T-helper 2 cell treated with Interferon-gamma antibody and Interleukin-4, amounts not matched to agents 100 ng/mL and 5 ng/mL, for 36 hours (primary cell): ENCODE results near the gene ZBTB7B. TPM values are rescaled to one million over a fixed set of nuclear protein-coding genes. Genes with fewer than 3 reads are reported as not detected.

Source experiments
- intact Hi-C: fragments of 100-400 bp; cut with micrococcal nuclease; formaldehyde crosslinking; loops from one replicate; pipeline ENCODE4 v1.15.1; 2023
- total RNA-seq: library from RNA; stranded (reverse); gene quantifications from 2 replicates; pipeline ENCODE4 v1.2.3, GENCODE V29; 2022

Gene ZBTB7B
- total RNA-seq, 1 donor from 2014 or later: 129 TPM

- intact Hi-C loops: no loop called here
These were observed 10.4 kb downstream of the ZBTB7B start for GRCh38 chr1:155012776-155013602.

- intact Hi-C loops: no loop called here
These were observed 11.0 kb downstream of the ZBTB7B start for GRCh38 chr1:155013632-155014031.

- intact Hi-C loops: no loop called here
These were observed 12.3 kb downstream of the ZBTB7B start for GRCh38 chr1:155014709-155015508.

GRCh38 chr1:155015527-155016230, 13.1 kb downstream of the ZBTB7B start:
- intact Hi-C loops: loop anchor here (2.0 kb wide), 2 partner anchors 33 to 55 kb away; partner anchors contain the start of genes FLAD1 and PYGO2

GRCh38 chr1:155016231-155016831, 13.7 kb downstream of the ZBTB7B start:
- intact Hi-C loops: loop anchor here (2.0 kb wide), 2 partner anchors 34 to 56 kb away; partner anchors contain the start of genes FLAD1 and PYGO2

GRCh38 chr1:155017041-155017945, 14.7 kb downstream of the ZBTB7B start:
- intact Hi-C loops: loop anchor here (1.0 to 2.0 kb wide), 3 partner anchors 18 to 56 kb away; partner anchors contain the start of genes FLAD1 and PYGO2

GRCh38 chr1:155017946-155018316, 15.3 kb downstream of the ZBTB7B start:
- intact Hi-C loops: loop anchor here (1.0 to 2.0 kb wide), 3 partner anchors 19 to 57 kb away; partner anchors contain the start of genes FLAD1 and PYGO2

GRCh38 chr1:155018617-155019348, 16.2 kb downstream of the ZBTB7B start:
- intact Hi-C loops: no loop called here

- intact Hi-C loops: no loop called here
These were observed 17.0 kb downstream of the ZBTB7B start for GRCh38 chr1:155019377-155020245.

- intact Hi-C loops: no loop called here
These were observed 19.7 kb downstream of the ZBTB7B start for GRCh38 chr1:155022136-155022926.

- intact Hi-C loops: no loop called here
These were observed 20.3 kb downstream of the ZBTB7B start for GRCh38 chr1:155022927-155023236.

- intact Hi-C loops: no loop called here
These were observed 21.0 kb downstream of the ZBTB7B start for GRCh38 chr1:155023627-155024026.

GRCh38 chr1:155024315-155024714, 21.7 kb downstream of the ZBTB7B start:
- intact Hi-C loops: no loop called here

GRCh38 chr1:155026154-155026553, 23.6 kb downstream of the ZBTB7B start:
- intact Hi-C loops: no loop called here

GRCh38 chr1:155026588-155026987, 24.0 kb downstream of the ZBTB7B start:
- intact Hi-C loops: no loop called here

GRCh38 chr1:155029513-155030242, 27.1 kb downstream of the ZBTB7B start:
- intact Hi-C loops: no loop called here

- intact Hi-C loops: no loop called here
These were observed 27.7 kb downstream of the ZBTB7B start for GRCh38 chr1:155030243-155030795.
